HCT116 (cell line): ENCODE measurements around the gene ALDH2. TPM values are rescaled to one million over a fixed set of nuclear protein-coding genes. Genes with fewer than 3 reads are reported as not detected.

ENCODE experiments used
- ATAC-seq: fragments of 200-7000 bp; cut with Tn5 transposase; 2 replicates; pipeline ENCODE4 v1.9.1; 2020; ENCODE audit warnings: mild to moderate bottlenecking, moderate library complexity
- Bru-seq: library from RNA; stranded (reverse); fragments of 400-500 nt; gene quantifications from one replicate; lab custom pipeline; 2021; lab: Mats Ljungman, UMichigan
- BruChase-seq, 2 experiments: library from RNA; stranded (reverse); fragments of 400-500 nt; gene quantifications; one replicate each; lab custom pipeline; 2021; lab: Mats Ljungman, UMichigan
- BruUV-seq: library from RNA; stranded (reverse); fragments of 400-500 nt; replicated peaks from 2 replicates; lab custom pipeline; 2021; lab: Mats Ljungman, UMichigan
- CTCF ChIA-PET: fragments of 300-600 bp; sonication (Branson Sonifier 250); formaldehyde crosslinking; loops from one replicate; lab custom pipeline; 2021; ENCODE audit warnings: antibody characterized with exemption; lab: Charles Lee
- POLR2A ChIA-PET: fragments of 300-600, 350-600 bp; sonication (Branson Sonifier 250); formaldehyde crosslinking; loops from one replicate; lab custom pipeline; 2021; ENCODE audit warnings: antibody characterized with exemption; lab: Charles Lee
- RAD21 ChIA-PET, 2 experiments: fragments of 300-600 bp; sonication (Branson Sonifier 250); formaldehyde crosslinking; loops; one replicate each; lab custom pipeline; 2023; ENCODE audit warnings: low total read pairs in 2 of 2; ENCODE audit not compliant: uncharacterized antibody in 2 of 2, unreplicated experiment in 2 of 2, low non-redundant PET in 1 of 2; lab: Charles Lee
- DNase-seq: peaks from one replicate; pipeline ENCODE4 v3.0.0-alpha.2; 2010; ENCODE audit warnings: low read depth, low spot score
- H2AFZ ChIP-seq: fragments of 200-600 bp; shearing (Covaris generic), sonication (generic); 2 replicates; pipeline ENCODE4 v1.6.1; 2017; ENCODE audit warnings: low read depth, mixed run types, mixed read lengths, antibody characterized with exemption, low read length; ENCODE audit not compliant: poor library complexity, severe bottlenecking
- H3K27ac ChIP-seq: 2 replicates; pipeline ENCODE4 v1.5.1; 2012; ENCODE audit warnings: low read depth, low read length
- H3K27me3 ChIP-seq: fragments of 200-600 bp; sonication (generic); 2 replicates; pipeline ENCODE4 v1.6.1; 2016; ENCODE audit warnings: mixed run types, low read length, mixed read lengths; ENCODE audit not compliant: insufficient read depth
- H3K36me3 ChIP-seq, 2 experiments: fragments of 200-500 bp in 1 of 2; fragments of 200-600 bp in 1 of 2; sonication (Bioruptor generic) in 1 of 2; sonication (generic) in 1 of 2; 2 replicates each; pipeline versions ENCODE4 v1.5.1 to v1.6.1; 2014 to 2016; ENCODE audit warnings: low read length in 2 of 2, inconsistent platforms in 1 of 2, mixed read lengths in 1 of 2, mixed run types in 1 of 2; ENCODE audit not compliant: insufficient read depth in 2 of 2, control insufficient read depth in 1 of 2
- H3K4me1 ChIP-seq, 2 experiments: fragments of 200-600 bp in 1 of 2; sonication (generic) in 1 of 2; 2 replicates each; pipeline versions ENCODE4 v1.5.1 to v1.6.1; 2012 to 2017; ENCODE audit warnings: low read length in 2 of 2, inconsistent platforms in 1 of 2, mild to moderate bottlenecking in 1 of 2, mixed read lengths in 1 of 2, mixed run types in 1 of 2, moderate library complexity in 1 of 2; ENCODE audit not compliant: insufficient read depth in 2 of 2, control insufficient read depth in 1 of 2
- H3K4me2 ChIP-seq: fragments of 200-600 bp; sonication (generic); 2 replicates; pipeline ENCODE4 v1.6.1; 2017; ENCODE audit warnings: mixed run types, low read length, mixed read lengths
- H3K4me3 ChIP-seq, 2 experiments: fragments of 200-600 bp in 1 of 2; sonication (generic) in 1 of 2; replicated peaks in 1 of 2; 2 replicates each; pipeline ENCODE4 v1.5.1; 2011 to 2016; ENCODE audit warnings: low read length in 2 of 2, control low read depth in 1 of 2, low read depth in 1 of 2, mild to moderate bottlenecking in 1 of 2, mixed read lengths in 1 of 2, mixed run types in 1 of 2
- H3K79me2 ChIP-seq: fragments of 200-600 bp; sonication (generic); 2 replicates; pipeline ENCODE4 v1.6.1; 2017; ENCODE audit warnings: mild to moderate bottlenecking, mixed run types, low read length, moderate library complexity, mixed read lengths; ENCODE audit not compliant: insufficient read depth
- H3K9ac ChIP-seq: fragments of 200-600 bp; sonication (generic); 2 replicates; pipeline ENCODE4 v1.6.1; 2016; ENCODE audit warnings: low read length, mixed read lengths
- H3K9me2 ChIP-seq: fragments of 200-600 bp; sonication (generic), shearing (Covaris generic); 2 replicates; pipeline ENCODE4 v1.6.1; 2017; ENCODE audit warnings: mixed run types, mild to moderate bottlenecking, moderate library complexity; ENCODE audit not compliant: insufficient read depth
- H3K9me3 ChIP-seq, 2 experiments: fragments of 200-500 bp in 1 of 2; fragments of 200-600 bp in 1 of 2; sonication (Bioruptor generic) in 1 of 2; sonication (generic) in 1 of 2; 2 replicates each; pipeline ENCODE4 v1.6.1; 2014 to 2017; ENCODE audit warnings: low read length in 2 of 2, mixed read lengths in 2 of 2, inconsistent platforms in 1 of 2, low read depth in 1 of 2, mild to moderate bottlenecking in 1 of 2, mixed run types in 1 of 2, moderate library complexity in 1 of 2; ENCODE audit not compliant: control insufficient read depth in 1 of 2, insufficient read depth in 1 of 2
- H4K20me1 ChIP-seq: fragments of 200-600 bp; sonication (generic), shearing (Covaris generic); 2 replicates; pipeline ENCODE4 v1.6.1; 2017; ENCODE audit warnings: mixed run types, mild to moderate bottlenecking, moderate library complexity; ENCODE audit not compliant: insufficient read depth
- CEBPB ChIP-seq: IDR thresholded peaks from 2 replicates; pipeline ENCODE4 v1.6.1; 2012; ENCODE audit warnings: low read depth
- EGR1 ChIP-seq: IDR thresholded peaks from 2 replicates; pipeline ENCODE4 v1.6.1; 2012; ENCODE audit warnings: low read depth
- ELF1 ChIP-seq: IDR thresholded peaks from 2 replicates; pipeline ENCODE4 v1.6.1; 2012; ENCODE audit warnings: low read depth, borderline replicate concordance
- EZH2phosphoT487 ChIP-seq: fragments of 200-600 bp; IDR thresholded peaks from 2 replicates; pipeline ENCODE4 v1.6.1; 2018; ENCODE audit warnings: antibody characterized with exemption, borderline replicate concordance
- FOSL1 ChIP-seq: IDR thresholded peaks from 2 replicates; pipeline ENCODE4 v1.6.1; 2012; ENCODE audit warnings: low read depth
- JUND ChIP-seq: IDR thresholded peaks from 2 replicates; pipeline ENCODE4 v1.6.1; 2012
- POLR2A ChIP-seq: IDR thresholded peaks from 2 replicates; pipeline ENCODE4 v1.7.0; 2011; ENCODE audit warnings: borderline replicate concordance; ENCODE audit not compliant: insufficient read depth, insufficient read length; ENCODE audit errors: extremely low read depth
- POLR2AphosphoS5 ChIP-seq: IDR thresholded peaks from 2 replicates; pipeline ENCODE4 v1.6.1; 2011; ENCODE audit warnings: mild to moderate bottlenecking, low read depth, low read length, moderate library complexity
- RAD21 ChIP-seq: IDR thresholded peaks from 2 replicates; pipeline ENCODE4 v1.6.1; 2012; ENCODE audit warnings: low read depth, mild to moderate bottlenecking
- REST ChIP-seq: IDR thresholded peaks from 2 replicates; pipeline ENCODE4 v1.6.1; 2012; ENCODE audit warnings: low read depth
- SIN3A ChIP-seq: IDR thresholded peaks from 2 replicates; pipeline ENCODE4 v1.6.1; 2012; ENCODE audit warnings: low read depth
- SRF ChIP-seq: IDR thresholded peaks from 2 replicates; pipeline ENCODE4 v1.6.1; 2012; ENCODE audit warnings: low read depth
- TCF7L2 ChIP-seq: IDR thresholded peaks from 2 replicates; pipeline ENCODE4 v1.7.0; 2011; ENCODE audit warnings: borderline replicate concordance, inconsistent platforms; ENCODE audit not compliant: insufficient read depth, insufficient read length; ENCODE audit errors: extremely low read depth
- ZFX ChIP-seq: fragments of 450-650 bp; IDR thresholded peaks from 2 replicates; pipeline ENCODE4 v1.6.1; 2017
- ZNF274 ChIP-seq: fragments of 200-500 bp; sonication (Bioruptor generic); IDR thresholded peaks from 2 replicates; pipeline ENCODE4 v1.6.1; 2014; ENCODE audit warnings: mild to moderate bottlenecking, low read depth, low read length, inconsistent platforms
- intact Hi-C: fragments of 100-400 bp; cut with micrococcal nuclease; formaldehyde crosslinking; loops from 2 replicates; pipeline ENCODE4 v1.10.0; 2022
- long read RNA-seq: library from polyadenylated mRNA; unstranded; transcript quantifications from one replicate; pipeline ENCODE4 v2.0.0, GENCODE V29; 2021; ENCODE audit not compliant: unreplicated experiment
- polyA plus RNA-seq: library from polyadenylated mRNA; unstranded; fragments of >200 nt; gene quantifications from 2 replicates; pipeline ENCODE4 v1.2.1, GENCODE V29; 2012; ENCODE audit warnings: missing spikeins
- total RNA-seq: library from RNA; stranded (reverse); gene quantifications from one replicate; pipeline ENCODE4 v1.2.1, GENCODE V29; 2021; ENCODE audit not compliant: unreplicated experiment
- TF ChIP-seq, protein P1 (sequence below), 3 experiments: fragments of 200-600 bp in 1 of 3; sonication (generic) in 1 of 3; IDR thresholded peaks in 2 of 3; conservative IDR thresholded peaks in 1 of 3; 2 replicates each; pipeline ENCODE4 v1.5.1; 2012 to 2017; ENCODE audit warnings: low read depth in 2 of 3, low read length in 2 of 3, antibody characterized with exemption in 1 of 3, borderline replicate concordance in 1 of 3, control low read depth in 1 of 3, mild to moderate bottlenecking in 1 of 3, mixed read lengths in 1 of 3, mixed run types in 1 of 3, moderate library complexity in 1 of 3; ENCODE audit not compliant: insufficient read depth in 1 of 3
- TF ChIP-seq, protein P2 (sequence below): IDR thresholded peaks from 2 replicates; pipeline ENCODE4 v1.6.1; 2011; ENCODE audit warnings: mild to moderate bottlenecking, low read length, moderate library complexity; ENCODE audit not compliant: insufficient replicate concordance; ENCODE audit errors: extremely low read depth
- TF ChIP-seq, protein P3 (sequence below): IDR thresholded peaks from 2 replicates; pipeline ENCODE4 v1.6.1; 2012

Gene ALDH2
- 32.9 TPM for total RNA-seq
- 44.6 and 54.0 TPM in 2 replicates for polyA plus RNA-seq
- percentile 45 among the genes with signal in this experiment for Bru-seq, nascent RNA
- BruChase-seq, experiment 1, labeled RNA remaining after a 6-hour chase = percentile 61 among the genes with signal in this experiment
- percentile 51 among the genes with signal in this experiment for BruChase-seq, experiment 2, labeled RNA remaining after a 2-hour chase
- long read RNA-seq, full-length matches to known transcripts = 75 of 99 reads
- long read RNA-seq, partial matches to known transcripts = 17 of 99 reads
- long read RNA-seq, other reads (novel, unspliced or antisense) = 7 of 99 reads

DNA sequence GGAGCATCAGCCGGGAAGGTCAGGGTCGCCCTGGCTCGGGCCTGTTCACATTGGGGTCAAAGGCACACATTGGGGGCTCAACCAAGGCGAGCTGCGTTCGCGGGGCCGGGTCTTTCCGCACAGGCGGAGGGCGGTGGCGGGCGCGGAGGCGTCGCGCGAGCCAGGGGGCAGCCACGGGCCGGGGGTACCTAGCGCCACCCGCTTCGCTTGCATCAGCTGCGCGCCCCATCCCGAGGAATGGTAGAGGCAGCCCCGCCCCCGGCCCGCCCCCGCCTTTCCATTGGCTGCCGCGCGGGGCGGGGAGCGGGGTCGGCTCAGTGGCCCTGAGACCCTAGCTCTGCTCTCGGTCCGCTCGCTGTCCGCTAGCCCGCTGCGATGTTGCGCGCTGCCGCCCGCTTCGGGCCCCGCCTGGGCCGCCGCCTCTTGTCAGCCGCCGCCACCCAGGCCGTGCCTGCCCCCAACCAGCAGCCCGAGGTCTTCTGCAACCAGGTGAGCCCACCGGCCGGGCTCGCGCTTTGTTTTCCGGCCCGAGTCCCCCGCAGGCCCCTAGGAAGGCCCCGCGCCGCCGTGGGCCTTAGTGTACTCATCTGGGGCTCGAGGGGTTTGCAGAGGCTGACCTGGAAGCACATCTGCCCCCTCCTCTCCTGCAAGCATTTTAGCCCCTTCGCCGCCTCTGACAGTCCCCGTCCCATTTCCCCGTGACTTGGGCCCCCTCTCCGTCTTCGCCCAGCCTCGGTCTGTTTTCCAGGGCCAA lies at the start of gene ALDH2:
ALDH2 (plus strand) TSS at position 326 of the 754 bp plus-strand sequence; CDS start at position 376, 50 bp downstream.
- POLR2A ChIA-PET = no interaction called here
- Histone ChIP-seq H3K4me3 (peak within 1 kb of the TSS; percentile 77 to 85), H3K79me2 (no peaks in the 10 kb centered on the region), H3K4me2 (peak within 1 kb of the TSS; percentile 98), H2AFZ (peak within 1 kb of the TSS; percentile 88), H3K36me3 (no peaks in the 10 kb centered on the region), H3K27me3 (no peaks in the 10 kb centered on the region), H4K20me1 (no peaks in the 10 kb centered on the region), H3K4me1 (peaks cover 9 to 19% of the 10 kb centered on the region in 2 experiments), H3K9me3 (no peaks in the 10 kb centered on the region), H3K27ac (peak within 1 kb of the TSS; percentile 43; the same call in 1 of the 2 replicates), H3K9me2 (no peaks in the 10 kb centered on the region), H3K9ac (peak within 1 kb of the TSS; percentile 69)
- peak; percentile 89 for ATAC-seq
- CTCF ChIA-PET = no interaction called here
- intact Hi-C loops = no loop called here
- RAD21 ChIA-PET = no interaction called here
- DNase-seq = peak; percentile 6
- BruUV-seq = no TSS peak
- TF ChIP-seq SIN3A = peak; percentile 82
- peak; percentile 60; the same call in 1 of the 2 replicates for TF ChIP-seq ZFX
- no peak for TF ChIP-seq JUND
- TF ChIP-seq ELF1 = no peak
- TF ChIP-seq ZNF274 = no peak
- TF ChIP-seq, protein P1, sequence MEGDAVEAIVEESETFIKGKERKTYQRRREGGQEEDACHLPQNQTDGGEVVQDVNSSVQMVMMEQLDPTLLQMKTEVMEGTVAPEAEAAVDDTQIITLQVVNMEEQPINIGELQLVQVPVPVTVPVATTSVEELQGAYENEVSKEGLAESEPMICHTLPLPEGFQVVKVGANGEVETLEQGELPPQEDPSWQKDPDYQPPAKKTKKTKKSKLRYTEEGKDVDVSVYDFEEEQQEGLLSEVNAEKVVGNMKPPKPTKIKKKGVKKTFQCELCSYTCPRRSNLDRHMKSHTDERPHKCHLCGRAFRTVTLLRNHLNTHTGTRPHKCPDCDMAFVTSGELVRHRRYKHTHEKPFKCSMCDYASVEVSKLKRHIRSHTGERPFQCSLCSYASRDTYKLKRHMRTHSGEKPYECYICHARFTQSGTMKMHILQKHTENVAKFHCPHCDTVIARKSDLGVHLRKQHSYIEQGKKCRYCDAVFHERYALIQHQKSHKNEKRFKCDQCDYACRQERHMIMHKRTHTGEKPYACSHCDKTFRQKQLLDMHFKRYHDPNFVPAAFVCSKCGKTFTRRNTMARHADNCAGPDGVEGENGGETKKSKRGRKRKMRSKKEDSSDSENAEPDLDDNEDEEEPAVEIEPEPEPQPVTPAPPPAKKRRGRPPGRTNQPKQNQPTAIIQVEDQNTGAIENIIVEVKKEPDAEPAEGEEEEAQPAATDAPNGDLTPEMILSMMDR (IDR thresholded peaks at IDR 0.05 in 2 of 3, conservative IDR thresholded peaks at IDR 0.05 in 1 of 3; ENCODE audit: borderline replicate concordance in 1 of 3, insufficient read depth in 1 of 3, low read depth in 2 of 3, low read length in 2 of 3) = no peak
- TF ChIP-seq CEBPB = no peak
- TF ChIP-seq SRF = no peak
- TF ChIP-seq REST = no peak
- TF ChIP-seq EGR1 = peak; percentile 78
- no peak for TF ChIP-seq EZH2phosphoT487
- TF ChIP-seq POLR2AphosphoS5 = peak; percentile 83
- no peak for TF ChIP-seq FOSL1
- peak; percentile 67 for TF ChIP-seq POLR2A
- TF ChIP-seq, protein P2, sequence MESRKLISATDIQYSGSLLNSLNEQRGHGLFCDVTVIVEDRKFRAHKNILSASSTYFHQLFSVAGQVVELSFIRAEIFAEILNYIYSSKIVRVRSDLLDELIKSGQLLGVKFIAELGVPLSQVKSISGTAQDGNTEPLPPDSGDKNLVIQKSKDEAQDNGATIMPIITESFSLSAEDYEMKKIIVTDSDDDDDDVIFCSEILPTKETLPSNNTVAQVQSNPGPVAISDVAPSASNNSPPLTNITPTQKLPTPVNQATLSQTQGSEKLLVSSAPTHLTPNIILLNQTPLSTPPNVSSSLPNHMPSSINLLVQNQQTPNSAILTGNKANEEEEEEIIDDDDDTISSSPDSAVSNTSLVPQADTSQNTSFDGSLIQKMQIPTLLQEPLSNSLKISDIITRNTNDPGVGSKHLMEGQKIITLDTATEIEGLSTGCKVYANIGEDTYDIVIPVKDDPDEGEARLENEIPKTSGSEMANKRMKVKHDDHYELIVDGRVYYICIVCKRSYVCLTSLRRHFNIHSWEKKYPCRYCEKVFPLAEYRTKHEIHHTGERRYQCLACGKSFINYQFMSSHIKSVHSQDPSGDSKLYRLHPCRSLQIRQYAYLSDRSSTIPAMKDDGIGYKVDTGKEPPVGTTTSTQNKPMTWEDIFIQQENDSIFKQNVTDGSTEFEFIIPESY = peak; percentile 51
- TF ChIP-seq RAD21 = no peak
- TF ChIP-seq, protein P3, sequence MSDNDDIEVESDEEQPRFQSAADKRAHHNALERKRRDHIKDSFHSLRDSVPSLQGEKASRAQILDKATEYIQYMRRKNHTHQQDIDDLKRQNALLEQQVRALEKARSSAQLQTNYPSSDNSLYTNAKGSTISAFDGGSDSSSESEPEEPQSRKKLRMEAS = peak; percentile 82
- TF ChIP-seq TCF7L2 = no peak
